ENCODE measurements around the gene HES7. TPM values are rescaled to one million over a fixed set of nuclear protein-coding genes. Genes with fewer than 3 reads are reported as not detected.

Gene HES7
- total RNA-seq, 4 donors from 2014 or later, result 0.46 TPM; not detected in 3

DNA sequence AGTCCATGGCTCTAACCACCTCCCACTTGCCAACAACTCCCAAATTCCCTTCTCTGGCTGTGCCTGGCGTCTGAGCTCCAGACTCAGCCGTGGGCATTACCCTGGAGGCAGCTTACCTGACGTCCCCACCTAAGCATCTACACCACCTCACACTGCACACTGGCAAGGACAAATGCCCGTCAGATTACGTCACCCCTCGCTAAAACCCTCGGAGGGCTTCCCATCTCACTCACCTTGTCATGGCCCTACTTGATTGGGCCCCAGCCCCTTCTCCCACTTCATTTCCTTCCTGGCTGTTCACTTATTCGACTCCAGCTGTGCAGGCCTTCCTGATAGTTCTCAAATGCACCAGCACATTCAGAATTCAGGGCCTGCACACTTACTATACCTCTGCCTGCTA lies 19.0 kb downstream of the HES7 start:
- DNase-seq (ENCODE audit: low spot score) (no peak), ATAC-seq (ENCODE audit: low FRiP score) (no peak)
- TF ChIP-seq, protein P1, sequence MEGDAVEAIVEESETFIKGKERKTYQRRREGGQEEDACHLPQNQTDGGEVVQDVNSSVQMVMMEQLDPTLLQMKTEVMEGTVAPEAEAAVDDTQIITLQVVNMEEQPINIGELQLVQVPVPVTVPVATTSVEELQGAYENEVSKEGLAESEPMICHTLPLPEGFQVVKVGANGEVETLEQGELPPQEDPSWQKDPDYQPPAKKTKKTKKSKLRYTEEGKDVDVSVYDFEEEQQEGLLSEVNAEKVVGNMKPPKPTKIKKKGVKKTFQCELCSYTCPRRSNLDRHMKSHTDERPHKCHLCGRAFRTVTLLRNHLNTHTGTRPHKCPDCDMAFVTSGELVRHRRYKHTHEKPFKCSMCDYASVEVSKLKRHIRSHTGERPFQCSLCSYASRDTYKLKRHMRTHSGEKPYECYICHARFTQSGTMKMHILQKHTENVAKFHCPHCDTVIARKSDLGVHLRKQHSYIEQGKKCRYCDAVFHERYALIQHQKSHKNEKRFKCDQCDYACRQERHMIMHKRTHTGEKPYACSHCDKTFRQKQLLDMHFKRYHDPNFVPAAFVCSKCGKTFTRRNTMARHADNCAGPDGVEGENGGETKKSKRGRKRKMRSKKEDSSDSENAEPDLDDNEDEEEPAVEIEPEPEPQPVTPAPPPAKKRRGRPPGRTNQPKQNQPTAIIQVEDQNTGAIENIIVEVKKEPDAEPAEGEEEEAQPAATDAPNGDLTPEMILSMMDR (IDR thresholded peaks at IDR 0.05), result no peak

DNA sequence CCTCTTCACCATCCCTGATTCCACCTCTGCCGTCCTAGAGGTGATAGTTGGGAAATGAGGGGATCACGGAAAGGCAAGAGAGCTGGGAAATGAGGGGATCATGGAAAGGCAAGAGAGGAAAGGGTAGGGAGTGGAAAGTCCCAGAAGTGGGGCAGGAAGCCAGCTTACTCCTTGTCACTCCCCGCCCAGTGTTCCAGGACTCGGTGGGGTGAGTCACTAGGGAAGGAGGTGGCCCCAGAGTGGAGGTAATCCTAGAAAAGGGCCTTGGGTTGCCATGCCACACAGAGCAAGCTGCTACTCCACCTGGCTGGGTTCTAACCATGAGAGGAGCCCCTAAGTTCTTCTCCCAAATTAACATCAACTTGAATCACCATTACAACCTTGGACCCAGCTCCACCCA lies 20.4 kb downstream of the HES7 start:
- ATAC-seq (ENCODE audit: low FRiP score) (no peak), DNase-seq (ENCODE audit: low spot score) (no peak)
- TF ChIP-seq, protein P1 (IDR thresholded peaks at IDR 0.05), result no peak

DNA sequence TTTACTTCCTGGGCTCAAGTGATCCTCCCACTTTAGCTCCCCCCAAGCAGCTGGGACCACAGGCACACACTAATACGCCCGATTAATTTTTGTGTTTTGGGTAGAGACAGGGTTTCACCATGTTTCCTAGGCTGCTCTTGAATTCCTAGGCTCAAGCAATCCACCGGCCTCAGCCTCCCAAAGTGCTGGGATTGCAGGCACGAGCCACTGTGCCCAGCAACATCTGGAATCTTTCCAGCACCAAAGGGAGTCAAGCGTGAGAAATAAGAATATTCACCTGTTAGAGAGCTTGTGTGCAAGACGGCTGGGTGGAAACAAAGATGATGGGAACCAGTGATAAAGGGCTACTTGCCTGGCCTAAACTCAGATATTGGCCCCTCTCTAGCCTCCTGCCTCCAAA lies 22.2 kb downstream of the HES7 start:
- no peak for DNase-seq (ENCODE audit: low spot score)
- ATAC-seq (ENCODE audit: low FRiP score), result no peak
- TF ChIP-seq, protein P1 (IDR thresholded peaks at IDR 0.05), result no peak

DNA sequence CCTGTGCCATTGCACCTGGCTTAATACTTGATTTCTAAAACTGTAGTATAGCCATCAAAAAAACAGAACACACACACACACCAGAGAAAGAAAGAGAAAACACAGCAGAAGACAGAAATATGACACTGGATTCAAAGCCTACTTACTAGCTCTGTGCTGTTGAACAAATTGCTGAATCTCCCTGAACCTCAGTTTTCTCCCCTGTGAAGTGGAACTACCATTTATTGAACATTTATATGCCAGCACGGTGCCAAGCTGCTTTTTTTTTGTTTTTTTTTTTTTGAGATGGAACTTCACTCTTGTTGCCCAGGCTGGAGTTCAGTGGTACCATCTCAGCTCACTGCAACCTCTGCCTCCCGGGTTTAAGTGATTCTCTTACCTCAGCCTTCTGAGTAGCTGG lies 23.1 kb downstream of the HES7 start:
- ATAC-seq (ENCODE audit: low FRiP score) (no peak), DNase-seq (ENCODE audit: low spot score) (no peak)

DNA sequence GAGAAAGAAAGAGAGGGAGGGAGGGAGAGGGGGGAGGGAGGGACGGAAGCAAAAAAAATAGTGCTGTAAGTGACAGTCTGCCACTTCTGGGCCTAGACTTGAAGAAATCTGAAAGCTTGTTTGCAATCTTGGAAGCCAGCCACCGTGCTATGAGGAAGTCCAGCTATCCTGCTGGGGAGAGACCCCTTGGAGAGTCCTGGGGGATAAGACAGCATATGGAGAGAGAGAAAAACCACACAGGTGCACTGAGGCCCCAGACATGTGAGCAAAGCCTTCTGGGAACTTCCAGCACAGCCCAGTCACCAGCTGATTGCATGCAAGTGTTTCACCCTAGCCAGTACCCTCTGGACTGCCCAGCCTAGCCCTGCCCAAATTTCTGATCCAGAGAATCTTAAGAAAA lies 23.8 kb downstream of the HES7 start:
- TF ChIP-seq, protein P1 (IDR thresholded peaks at IDR 0.05), result no peak
- no peak for DNase-seq (ENCODE audit: low spot score)
- ATAC-seq (ENCODE audit: low FRiP score), result no peak

More for the DNA sequence above, 23.1 kb downstream of the HES7 start:
- TF ChIP-seq, protein P1 (IDR thresholded peaks at IDR 0.05), result no peak

DNA sequence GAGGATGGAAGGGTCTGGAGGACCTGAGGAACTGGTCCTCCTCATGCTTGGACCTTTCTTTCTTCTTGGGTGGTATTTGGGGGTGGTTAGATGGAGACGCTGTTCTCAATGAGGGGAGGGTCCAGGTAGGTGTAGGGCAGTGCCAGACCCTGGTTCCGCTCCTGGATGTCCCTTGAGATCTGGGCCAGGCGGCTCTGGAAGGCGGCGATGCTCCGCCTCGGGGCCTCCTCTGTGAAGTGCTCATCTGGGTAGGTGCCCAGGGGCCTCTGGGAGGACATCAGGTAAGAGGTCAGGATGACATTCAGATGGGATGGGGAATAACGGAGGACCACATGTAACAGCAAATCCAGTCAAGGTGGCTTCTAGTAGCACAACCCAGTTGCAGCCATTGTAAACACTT lies 27.4 kb downstream of the HES7 start:
- TF ChIP-seq, protein P1 (IDR thresholded peaks at IDR 0.05), result no peak
- ATAC-seq (ENCODE audit: low FRiP score) (no peak), DNase-seq (ENCODE audit: low spot score) (no peak)

DNA sequence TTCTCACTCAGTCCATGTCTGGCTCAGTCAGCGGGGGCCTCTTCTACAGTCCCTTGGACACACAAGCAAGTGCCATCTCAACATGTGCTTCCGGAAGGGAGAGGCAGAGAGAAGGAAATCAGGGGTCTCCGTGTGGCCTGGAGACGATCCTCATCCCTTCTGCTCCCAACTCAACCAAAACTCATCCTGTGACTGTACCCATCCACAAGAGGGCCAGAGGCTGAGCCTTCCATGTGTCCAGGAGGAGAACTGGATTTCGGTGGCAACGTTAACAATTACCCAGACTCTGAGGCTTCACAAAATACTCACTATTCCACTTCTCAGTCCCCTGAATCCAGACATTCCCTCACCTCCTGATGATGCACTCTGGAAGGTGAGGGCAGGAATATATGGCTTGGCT lies 28.5 kb downstream of the HES7 start:
- ATAC-seq (ENCODE audit: low FRiP score) (no peak), DNase-seq (ENCODE audit: low spot score) (no peak)

More for the DNA sequence above, 28.5 kb downstream of the HES7 start:
- TF ChIP-seq, protein P1 (IDR thresholded peaks at IDR 0.05), result no peak

Measured in omental fat pad (tissue), 4 donors.